ENCODE measurements around the gene C16orf54.
"Not testable (repeated sequence)": the region's sequence is repeated elsewhere in the genome, so short reads cannot be mapped to it uniquely, and the experiment has no call there.

Gene C16orf54

DNA sequence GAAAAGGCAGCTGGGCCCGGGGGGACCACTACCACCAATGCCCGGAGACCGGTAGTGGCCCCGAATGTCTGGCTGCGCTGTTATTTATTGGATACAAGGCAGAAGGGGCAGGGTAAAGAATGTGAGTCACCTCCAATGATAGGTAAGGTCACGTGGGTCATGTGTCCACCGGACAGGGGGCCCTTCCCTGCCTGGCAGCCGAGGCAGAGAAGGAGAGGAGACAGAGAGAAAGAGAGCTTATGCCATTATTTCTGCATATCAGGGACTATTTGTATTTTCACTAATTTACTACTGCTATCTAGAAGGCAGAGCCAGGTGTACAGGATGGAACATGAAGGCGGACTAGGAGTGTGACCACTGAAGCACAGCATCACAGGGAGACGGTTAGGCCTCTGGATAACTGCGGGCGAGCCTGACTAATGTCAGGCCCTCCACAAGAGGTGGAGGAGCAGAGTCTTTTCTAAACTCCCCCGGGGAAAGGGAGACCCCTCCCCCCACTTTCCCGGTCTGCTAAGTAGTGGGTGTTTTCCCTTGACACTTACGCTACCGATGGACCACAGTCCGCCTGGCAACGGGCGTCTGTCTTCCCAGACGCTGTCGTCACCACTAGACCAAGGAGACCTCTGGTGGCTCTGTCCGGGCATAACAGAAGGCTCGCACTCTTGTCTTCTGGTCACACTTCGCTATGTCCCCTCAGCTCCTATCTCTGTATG is 24.5 kb downstream of the C16orf54 start:
- H3K36me3 Mint-ChIP-seq, H3K27ac Mint-ChIP-seq, H3K9me3 Mint-ChIP-seq, H3K4me3 Mint-ChIP-seq: not testable (repeated sequence)
- peaks cover 17% of the 10 kb centered on the region for H3K4me1 Mint-ChIP-seq
- peaks cover 32% of the 10 kb centered on the region for H3K27me3 Mint-ChIP-seq
- CTCF ChIA-PET, result interaction anchor here (1.2 to 3.1 kb wide), 2 partner anchors 18 to 21 kb away, joined by 3 to 29 read pairs; no protein-coding TSS in a partner anchor
- peak; percentile 60 for DNase-seq

DNA sequence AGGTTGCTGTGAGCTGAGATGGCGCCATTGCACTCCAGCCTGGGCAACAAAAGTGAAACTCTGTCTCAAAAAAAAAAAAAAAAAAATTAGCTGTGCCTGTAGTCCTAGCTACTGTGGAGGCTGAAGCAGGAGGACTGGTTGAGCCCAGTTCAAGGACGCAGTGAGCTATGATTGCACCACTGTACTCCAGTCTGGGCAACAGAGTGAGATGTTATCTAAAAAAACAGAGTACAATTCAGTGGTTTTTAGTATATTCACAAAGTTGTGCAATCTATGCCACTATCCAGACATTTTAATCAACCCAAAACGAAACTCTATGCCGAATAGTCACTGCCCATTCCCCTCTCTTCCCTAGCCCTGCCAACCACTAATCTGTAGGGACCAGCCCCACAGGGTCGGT is 25.1 kb downstream of the C16orf54 start:
- Mint-ChIP-seq H3K4me1 (peaks cover 17% of the 10 kb centered on the region), H3K27me3 (peaks cover 35% of the 10 kb centered on the region), H3K27ac (no peak overlapping the region), H3K36me3 (no peaks in the 10 kb centered on the region), H3K4me3 (no peak overlapping the region), H3K9me3 (no peaks in the 10 kb centered on the region)
- CTCF ChIA-PET, result interaction anchor here (1.2 to 3.1 kb wide), 2 partner anchors 17 to 20 kb away, joined by 3 to 29 read pairs; no protein-coding TSS in a partner anchor
- no peak for DNase-seq

DNA sequence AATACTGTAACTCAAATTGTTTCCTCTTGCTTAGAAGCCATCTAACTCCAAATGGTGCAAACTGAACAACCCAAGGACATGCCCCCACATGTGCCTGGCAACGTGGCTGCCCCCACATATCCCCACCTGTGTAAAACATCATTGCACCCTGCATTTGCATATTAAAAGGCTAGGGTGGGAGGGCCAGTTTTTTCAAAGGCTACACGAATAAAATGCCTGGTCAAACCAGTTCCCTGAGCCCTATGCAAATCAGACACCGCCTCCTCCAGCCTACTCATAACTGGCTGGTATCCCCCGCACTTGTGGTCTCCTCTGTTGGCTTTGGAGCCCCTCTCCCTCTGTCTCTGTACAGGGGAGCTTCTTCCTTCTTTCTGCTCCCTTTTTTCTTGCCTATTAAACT is 26.7 kb downstream of the C16orf54 start:
- H3K4me1 Mint-ChIP-seq, result peaks cover 12% of the 10 kb centered on the region
- CTCF ChIA-PET, result interaction anchor here (0.5 to 1.5 kb wide), 3 partner anchors 19 to 294 kb away, joined by 3 to 6 read pairs (median 4); no protein-coding TSS in a partner anchor

DNA sequence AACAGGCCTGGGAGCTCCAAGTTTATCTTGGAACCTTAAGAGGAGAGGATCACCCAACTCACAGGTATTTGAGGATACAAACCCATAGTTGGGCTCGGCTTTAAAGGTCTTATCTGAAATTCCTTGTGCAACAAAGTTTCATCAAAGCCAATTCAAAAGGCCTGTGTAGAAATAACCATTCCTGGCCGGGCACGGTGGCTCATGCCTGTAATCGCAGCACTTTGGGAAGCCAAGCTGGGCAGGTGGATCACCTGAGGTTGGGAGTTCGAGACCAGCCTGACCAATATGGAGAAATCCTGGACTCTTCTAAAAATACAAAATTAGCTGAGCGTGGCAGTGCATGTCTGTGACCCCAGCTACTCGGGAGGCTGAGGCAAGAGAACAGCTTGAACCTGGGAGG is 28.7 kb downstream of the C16orf54 start:
- H3K4me1 Mint-ChIP-seq, result peaks cover 11% of the 10 kb centered on the region
- H3K9me3 Mint-ChIP-seq, result no peaks in the 10 kb centered on the region
- peaks cover 32% of the 10 kb centered on the region for H3K27me3 Mint-ChIP-seq
- no peaks in the 10 kb centered on the region for H3K36me3 Mint-ChIP-seq
- DNase-seq, result no peak
- no peak overlapping the region for H3K4me3 Mint-ChIP-seq
- CTCF ChIA-PET, result interaction anchor here (0.7 to 2.1 kb wide), 3 partner anchors 12 to 18 kb away, joined by 3 to 7 read pairs (median 3); no protein-coding TSS in a partner anchor
- no peak overlapping the region for H3K27ac Mint-ChIP-seq

More for the DNA sequence above, 26.7 kb downstream of the C16orf54 start:
- DNase-seq, result no peak
- no peaks in the 10 kb centered on the region for H3K9me3 Mint-ChIP-seq
- no peaks in the 10 kb centered on the region for H3K36me3 Mint-ChIP-seq
- no peak overlapping the region for H3K4me3 Mint-ChIP-seq
- peaks cover 40% of the 10 kb centered on the region for H3K27me3 Mint-ChIP-seq
- no peak overlapping the region for H3K27ac Mint-ChIP-seq

DNA sequence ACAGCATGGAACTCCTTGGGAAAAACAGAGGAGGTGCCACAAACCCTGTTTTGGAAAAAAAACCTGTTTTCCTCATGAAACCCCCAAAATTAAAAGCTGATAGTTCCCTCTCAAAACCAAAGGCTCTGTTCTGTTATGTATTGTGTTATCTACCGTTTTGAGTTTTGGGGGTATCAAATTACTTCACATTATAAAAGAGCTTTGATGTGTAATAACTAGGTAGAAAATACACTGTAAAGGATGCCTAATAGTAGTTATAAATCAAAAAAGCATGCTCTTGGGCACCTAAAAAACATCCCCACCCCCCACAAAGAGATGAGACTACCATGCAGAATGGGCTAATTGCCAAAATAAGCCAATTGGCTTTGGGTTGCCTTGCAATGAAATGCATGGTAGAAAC is 30.8 kb downstream of the C16orf54 start:
- H3K9me3 Mint-ChIP-seq, result no peaks in the 10 kb centered on the region
- peaks cover 35% of the 10 kb centered on the region for H3K27me3 Mint-ChIP-seq
- DNase-seq, result no peak
- CTCF ChIA-PET, result interaction anchor here (0.6 to 5.4 kb wide), 3 partner anchors 14 to 70 kb away, joined by 3 to 24 read pairs (median 4); no protein-coding TSS in a partner anchor
- H3K4me3 Mint-ChIP-seq, result no peak overlapping the region
- peaks cover 8% of the 10 kb centered on the region for H3K4me1 Mint-ChIP-seq
- H3K36me3 Mint-ChIP-seq, result no peaks in the 10 kb centered on the region
- H3K27ac Mint-ChIP-seq, result no peak overlapping the region

DNA sequence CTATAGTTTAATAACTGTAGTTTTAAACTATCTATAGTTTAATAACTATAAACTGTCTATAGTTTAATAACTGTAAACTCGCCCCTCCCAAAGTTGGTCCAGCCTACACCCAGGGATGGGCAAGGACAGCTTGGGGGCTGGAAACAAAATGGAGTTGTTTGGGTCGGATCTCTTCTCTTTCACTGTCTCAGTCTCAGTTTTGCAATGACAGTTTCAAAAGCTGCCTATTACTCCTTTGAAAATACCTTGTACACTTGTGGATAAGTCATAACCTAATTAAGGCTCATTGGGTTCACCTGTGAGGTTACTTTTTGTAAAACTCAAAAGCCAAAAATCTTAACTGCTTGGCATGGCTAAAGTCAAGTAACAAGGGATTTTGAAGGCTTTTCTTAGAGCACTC is 31.4 kb downstream of the C16orf54 start:
- CTCF ChIA-PET, result interaction anchor here (1.5 to 5.4 kb wide), 2 partner anchors 13 to 71 kb away, joined by 4 to 24 read pairs; no protein-coding TSS in a partner anchor

DNA sequence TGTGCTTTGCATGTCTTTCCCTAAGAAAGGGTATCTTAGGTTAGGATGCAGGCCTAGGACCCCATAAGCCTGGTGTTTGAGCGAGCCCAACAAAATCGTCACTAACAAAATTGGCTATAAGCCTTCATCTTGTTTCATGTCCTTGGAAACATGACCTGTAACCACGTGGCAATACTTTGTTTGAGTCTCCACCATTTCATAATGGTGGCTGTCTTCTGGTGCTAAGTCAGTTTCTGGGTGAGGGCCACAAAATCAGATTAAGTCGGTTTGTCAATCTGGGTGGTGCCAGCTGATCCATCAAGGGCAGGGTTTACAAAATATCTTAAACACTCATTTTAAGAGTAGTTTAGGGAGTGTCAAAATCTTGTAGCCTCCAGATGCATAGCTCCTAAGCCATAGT is 33.0 kb downstream of the C16orf54 start:
- CTCF ChIA-PET, result interaction anchor here (1.0 to 5.4 kb wide), 5 partner anchors 12 to 77 kb away, joined by 3 to 24 read pairs (median 6); partner anchors contain the start of gene KIF22
- peaks cover 25% of the 10 kb centered on the region for H3K27me3 Mint-ChIP-seq
- no peak overlapping the region for H3K4me3 Mint-ChIP-seq
- H3K4me1 Mint-ChIP-seq, result peaks cover 12% of the 10 kb centered on the region
- H3K9me3 Mint-ChIP-seq, result no peaks in the 10 kb centered on the region
- H3K27ac Mint-ChIP-seq, result no peak overlapping the region
- DNase-seq, result no peak
- no peaks in the 10 kb centered on the region for H3K36me3 Mint-ChIP-seq

More for the DNA sequence above, 31.4 kb downstream of the C16orf54 start:
- H3K27ac Mint-ChIP-seq, result no peak overlapping the region
- no peak for DNase-seq
- no peak overlapping the region for H3K4me3 Mint-ChIP-seq
- peaks cover 29% of the 10 kb centered on the region for H3K27me3 Mint-ChIP-seq
- peaks cover 12% of the 10 kb centered on the region for H3K4me1 Mint-ChIP-seq
- H3K36me3 Mint-ChIP-seq, result no peaks in the 10 kb centered on the region
- no peaks in the 10 kb centered on the region for H3K9me3 Mint-ChIP-seq

DNA sequence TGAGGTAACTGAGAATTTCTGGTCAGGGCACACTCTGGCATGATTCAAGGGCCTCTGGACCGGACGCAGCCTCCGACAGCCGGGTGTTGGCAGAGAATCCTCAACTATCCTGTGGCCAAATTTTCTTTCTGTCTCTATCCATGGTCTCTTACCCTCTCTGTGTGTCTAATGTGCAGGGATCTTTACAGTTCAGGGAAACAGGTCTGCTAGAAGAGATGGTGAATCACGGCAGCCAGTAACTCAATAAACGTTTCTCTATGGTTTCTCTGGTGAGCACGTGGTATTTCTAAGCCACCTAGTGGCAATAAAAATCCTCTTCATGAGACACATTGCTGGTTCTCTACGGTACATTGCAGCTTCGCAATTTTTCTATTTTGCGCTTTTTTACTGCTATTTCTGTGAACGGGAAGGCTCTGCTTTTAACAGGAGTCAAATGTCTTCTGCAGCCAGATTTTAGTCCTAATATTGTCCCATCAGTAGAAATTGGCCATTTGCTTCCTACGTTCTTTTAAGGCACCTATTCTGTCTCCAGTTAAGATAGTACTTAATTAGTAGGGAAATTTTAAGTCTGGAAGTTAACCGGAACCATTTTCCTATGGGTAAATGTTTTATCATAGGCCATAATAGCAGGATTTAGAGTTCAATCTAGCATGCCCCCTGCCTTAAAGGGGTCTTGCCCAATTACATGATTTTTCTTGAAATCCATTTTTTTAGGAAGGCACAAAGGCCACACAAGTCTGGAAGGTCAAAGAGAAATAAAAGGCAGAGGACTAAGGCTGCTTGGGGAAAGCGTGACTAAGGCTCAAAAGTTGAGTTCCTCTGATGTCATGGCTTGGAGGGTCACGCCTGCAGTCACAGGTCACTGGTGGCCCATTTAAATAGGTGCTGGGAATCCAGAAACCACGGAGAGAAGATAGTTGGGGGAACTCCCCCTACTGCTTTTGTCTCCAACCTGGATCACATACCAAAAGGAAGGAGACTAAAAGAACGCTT is 35.3 kb downstream of the C16orf54 start:
- Mint-ChIP-seq H3K36me3 (no peaks in the 10 kb centered on the region), H3K27me3 (peaks cover 10% of the 10 kb centered on the region), H3K4me1 (peaks cover 12% of the 10 kb centered on the region), H3K27ac (no peak overlapping the region), H3K4me3 (no peak overlapping the region), H3K9me3 (no peaks in the 10 kb centered on the region)
- CTCF ChIA-PET, result interaction anchor here (0.5 to 3.2 kb wide), 8 partner anchors 10 to 80 kb away, joined by 3 to 8 read pairs (median 3); partner anchors contain the start of gene KIF22
- peak; percentile 47 for DNase-seq

DNA sequence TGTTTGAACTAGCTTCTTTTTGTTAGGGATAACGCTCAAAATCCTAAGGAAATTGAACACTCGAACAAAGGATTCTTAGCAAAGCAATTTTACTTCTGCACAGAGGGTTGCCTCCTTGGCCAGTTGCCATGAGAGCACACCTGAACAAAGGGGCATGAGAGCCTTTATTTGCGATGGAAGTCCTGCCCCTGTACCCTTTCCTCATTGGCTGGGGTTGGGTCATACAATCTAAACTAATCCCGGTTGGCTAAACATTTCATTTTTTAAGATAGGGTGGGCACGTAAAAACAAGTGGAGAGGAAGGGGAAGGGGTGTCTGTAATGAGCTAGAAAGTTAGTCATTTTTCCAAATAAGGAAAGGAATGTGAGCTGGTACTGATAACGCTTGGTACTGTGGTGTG is 36.1 kb downstream of the C16orf54 start:
- H3K4me3 Mint-ChIP-seq, H3K9me3 Mint-ChIP-seq, DNase-seq, H3K27me3 Mint-ChIP-seq, H3K27ac Mint-ChIP-seq, H3K36me3 Mint-ChIP-seq: not testable (repeated sequence)
- H3K4me1 Mint-ChIP-seq, result peaks cover 15% of the 10 kb centered on the region
- CTCF ChIA-PET, result interaction anchor here (0.6 to 1.9 kb wide), 6 partner anchors 9 to 334 kb away, joined by 3 to 8 read pairs (median 3); no protein-coding TSS in a partner anchor

DNA sequence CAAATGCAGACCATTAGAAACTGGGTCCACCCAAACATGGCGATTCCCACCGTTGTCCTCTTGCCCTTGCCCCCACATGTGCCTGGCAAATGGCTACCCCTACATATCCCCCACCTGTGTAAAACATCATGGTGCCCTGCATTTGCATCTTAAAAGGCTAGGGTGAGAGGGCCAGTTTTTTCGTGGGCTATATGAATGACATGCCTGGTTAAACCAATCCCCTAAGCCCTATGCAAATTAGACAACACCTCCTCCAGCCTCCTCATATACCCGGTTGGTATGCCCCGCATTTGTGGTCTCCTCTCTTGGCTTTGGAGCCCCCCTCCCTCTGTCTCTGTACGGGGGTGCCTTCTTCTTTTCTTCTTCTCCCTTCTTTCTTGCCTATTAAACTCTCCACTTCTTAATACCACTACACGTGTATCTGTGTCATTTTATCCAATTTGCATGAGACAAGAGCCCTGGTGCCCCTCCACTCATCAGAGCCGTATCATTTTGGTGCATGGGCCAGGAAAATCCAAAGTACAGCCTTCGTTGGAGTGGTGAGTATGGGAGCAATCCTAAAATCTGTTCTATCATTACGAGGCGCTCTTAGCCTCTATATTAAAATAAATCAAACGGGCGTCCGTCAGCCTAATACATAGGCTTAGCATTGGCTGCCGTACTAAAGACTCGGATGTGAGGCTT is 36.7 kb downstream of the C16orf54 start:
- Mint-ChIP-seq H3K4me1 (peaks cover 19% of the 10 kb centered on the region), H3K4me3 (no peak overlapping the region), H3K36me3 (no peaks in the 10 kb centered on the region), H3K27ac (no peak overlapping the region), H3K9me3 (no peaks in the 10 kb centered on the region), H3K27me3 (peaks cover 4% of the 10 kb centered on the region)
- no peak for DNase-seq
- CTCF ChIA-PET, result interaction anchor here (0.6 to 1.9 kb wide), 4 partner anchors 8 to 334 kb away, joined by 3 to 8 read pairs (median 3); no protein-coding TSS in a partner anchor

DNA sequence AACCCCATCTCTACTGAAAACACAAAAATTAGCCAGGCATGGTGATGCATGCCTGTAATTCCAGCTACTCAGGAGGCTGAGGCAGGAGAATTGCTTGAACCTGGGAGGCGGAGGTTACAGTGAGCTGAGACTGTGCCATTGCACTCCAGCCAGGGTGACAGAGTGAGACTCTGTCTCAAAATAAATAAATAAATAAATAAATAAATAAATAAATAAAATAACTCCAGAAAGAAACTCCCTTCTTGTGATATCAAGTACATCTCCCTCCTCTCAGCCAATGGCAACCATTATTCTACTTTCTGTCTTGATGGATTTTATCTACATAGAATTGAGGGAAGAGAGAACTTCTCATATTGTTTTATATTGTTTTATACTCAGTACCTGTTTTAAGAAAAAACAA is 38.6 kb downstream of the C16orf54 start:
- H3K27me3 Mint-ChIP-seq, CTCF ChIA-PET, H3K27ac Mint-ChIP-seq, H3K36me3 Mint-ChIP-seq, DNase-seq, H3K9me3 Mint-ChIP-seq, H3K4me3 Mint-ChIP-seq: not testable (repeated sequence)
- peaks cover 32% of the 10 kb centered on the region for H3K4me1 Mint-ChIP-seq

DNA sequence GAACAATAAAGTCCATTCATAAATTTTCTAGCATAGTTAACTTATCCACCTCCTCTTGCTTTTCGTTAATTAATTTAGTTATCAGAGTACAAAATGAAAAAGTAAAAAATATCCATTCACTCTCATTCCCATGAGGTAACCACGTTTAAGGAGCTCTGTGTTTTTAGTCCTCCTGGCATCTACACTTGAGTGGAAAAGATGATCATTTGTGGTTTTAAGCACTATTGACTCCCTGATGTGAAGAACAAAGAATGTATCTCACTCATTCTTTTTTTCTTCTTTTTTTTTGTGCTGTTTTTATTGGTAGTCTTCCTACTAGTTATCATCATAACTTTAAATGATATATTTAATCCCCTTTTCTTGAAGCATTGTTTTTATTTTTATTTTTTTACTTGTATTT is 40.8 kb downstream of the C16orf54 start:
- peaks cover 2% of the 10 kb centered on the region for H3K36me3 Mint-ChIP-seq
- H3K27me3 Mint-ChIP-seq, result peaks cover under 1% of the 10 kb centered on the region
- H3K4me1 Mint-ChIP-seq, result peaks cover 44% of the 10 kb centered on the region
- H3K9me3 Mint-ChIP-seq, result peaks cover 5% of the 10 kb centered on the region
- H3K27ac Mint-ChIP-seq, result peak overlapping the region; percentile 63
- H3K4me3 Mint-ChIP-seq, result no peak overlapping the region
- no peak for DNase-seq
- CTCF ChIA-PET, result no interaction called here

DNA sequence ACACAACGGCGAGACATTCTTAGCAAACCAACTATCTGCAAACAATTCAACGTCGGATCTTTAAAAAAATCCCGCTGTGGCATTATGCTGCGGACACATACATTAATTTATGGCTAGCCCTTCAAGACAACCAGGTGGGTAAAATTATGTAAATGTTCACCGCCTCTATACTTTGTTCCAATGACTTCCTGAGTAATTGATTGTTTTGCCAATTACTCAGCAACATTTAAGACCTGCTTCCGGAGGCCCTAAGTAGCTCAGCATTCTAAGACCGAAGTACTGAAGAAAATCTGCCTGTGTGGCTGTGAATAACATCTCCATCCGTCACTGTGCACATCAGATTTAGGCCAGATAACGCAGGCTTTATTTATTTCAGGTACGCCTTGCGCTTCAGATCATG is 43.5 kb downstream of the C16orf54 start:
- peaks cover 46% of the 10 kb centered on the region for H3K4me1 Mint-ChIP-seq
- peaks cover 5% of the 10 kb centered on the region for H3K9me3 Mint-ChIP-seq
- H3K36me3 Mint-ChIP-seq, result peaks cover 2% of the 10 kb centered on the region
- peak overlapping the region; percentile 61 for H3K4me3 Mint-ChIP-seq
- peak; percentile 42 for DNase-seq
- CTCF ChIA-PET, result interaction anchor here (0.8 to 4.7 kb wide), 13 partner anchors 11 to 330 kb away, joined by 3 to 65 read pairs (median 17); partner anchors contain the start of genes KIF22, PAGR1 and TLCD3B
- peak overlapping the region; percentile 95 for H3K27ac Mint-ChIP-seq
- peaks cover 20% of the 10 kb centered on the region for H3K27me3 Mint-ChIP-seq

Data from activated naive CD4-positive, alpha-beta T cell treated with anti-CD3 and anti-CD28 coated beads, Interleukin-2, amount 10 ng/mL, durations not matched to agents 7 days and 5 days (primary cell).